Measurements from ENCODE around the gene KRTAP10-4. TPM values are rescaled to one million over a fixed set of nuclear protein-coding genes. Genes with fewer than 3 reads are reported as not detected.

The KRTAP10-4 gene
- total and polyA plus RNA-seq, 2 donors (not counting 1 experiment from before 2014, with no cell fraction given): not detected

DNA sequence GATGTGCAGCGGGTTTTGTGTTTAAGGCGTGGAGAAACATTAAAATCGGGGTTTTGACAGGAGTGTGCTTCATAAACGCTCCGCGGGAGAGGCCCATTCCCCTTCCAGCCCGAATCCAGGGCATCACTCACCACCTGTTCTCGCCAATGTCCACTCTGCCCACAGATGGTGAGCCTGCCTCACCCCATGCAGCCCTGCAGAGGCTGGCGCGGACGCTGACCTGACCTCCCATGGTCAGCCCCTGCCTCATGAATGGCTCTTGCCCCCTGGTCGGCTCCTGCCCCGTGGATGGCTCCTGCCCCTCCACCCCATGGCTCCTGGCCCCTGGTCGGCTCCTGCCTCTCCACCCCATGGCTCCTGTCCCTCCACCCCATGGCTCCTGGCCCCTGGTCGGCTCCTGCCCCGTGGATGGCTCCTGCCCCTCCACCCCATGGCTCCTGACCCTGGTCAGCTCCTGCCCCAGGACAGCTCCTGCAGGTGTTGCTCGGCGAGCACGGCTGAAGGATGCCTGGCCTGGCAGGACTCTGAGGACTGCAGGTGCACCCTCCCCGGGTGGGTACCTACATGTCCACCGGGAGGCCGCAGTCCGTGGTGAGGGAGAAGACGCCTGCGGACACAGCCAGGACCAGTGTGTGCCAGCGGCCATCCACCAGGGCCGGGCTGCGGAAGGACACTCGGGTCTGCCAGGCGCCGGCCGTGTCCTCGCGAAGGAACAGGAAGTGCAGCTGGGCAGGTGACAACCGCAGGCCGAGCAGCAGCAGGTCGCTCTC, 40.2 kb upstream of the KRTAP10-4 start:
- peaks cover 14% of the 10 kb centered on the region for H3K27me3 Mint-ChIP-seq
- Histone ChIP-seq H3K9me3 (ENCODE audit: control extremely low read depth in 1 of 3, control insufficient read depth in 2 of 3, insufficient read depth in 1 of 3, low read length in 2 of 3) (peaks cover 0 to 3% (median 0%) of the 10 kb centered on the region in 3 donors), H2AFZ (ENCODE audit: insufficient read depth, low read depth, low read length, poor library complexity, severe bottlenecking) (no peak overlapping the region), H4K20me1 (ENCODE audit: control insufficient read depth, insufficient read depth, low read length, poor library complexity, severe bottlenecking) (no peaks in the 10 kb centered on the region), H3K79me2 (ENCODE audit: control insufficient read depth, insufficient read depth, low read length) (no peaks in the 10 kb centered on the region), H3K4me3 (ENCODE audit: control extremely low read depth in 1 of 5, extremely low read depth in 1 of 5, insufficient read depth in 1 of 5, low read depth in 2 of 5, low read length in 4 of 5) (no peak overlapping the region), H3K9ac (ENCODE audit: low read length) (no peak overlapping the region), H3K27me3 (replicated peaks in 1 of 4; ENCODE audit: control extremely low read depth in 1 of 4, control insufficient read depth in 3 of 4, insufficient read depth in 4 of 4, low read length in 3 of 4) (no peaks in the 10 kb centered on the region), H3K36me3 (replicated peaks in 1 of 2; ENCODE audit: control extremely low read depth in 1 of 2, control insufficient read depth in 1 of 2, extremely low read depth in 1 of 2, insufficient read depth in 2 of 2, low read length in 1 of 2) (no peaks in the 10 kb centered on the region), H3K4me1 (ENCODE audit: control insufficient read depth in 2 of 2, insufficient read depth in 2 of 2, low read length in 2 of 2) (no peaks in the 10 kb centered on the region), H3K27ac (ENCODE audit: low read length in 2 of 2) (no peak overlapping the region), H3K4me2 (replicated peaks; ENCODE audit: low read depth, low read length, poor library complexity, severe bottlenecking) (no peak overlapping the region)
- POLR2A ChIA-PET: no interaction called here
- no peak overlapping the region for H3K27ac Mint-ChIP-seq
- no peak overlapping the region for H3K4me3 Mint-ChIP-seq
- no peak for ATAC-seq (ENCODE audit: low read depth)
- 97% methylated on average over 37 of the region's 37 CpGs for WGBS (ENCODE audit: insufficient coverage)
- no peak for TF ChIP-seq EZH2 (IDR thresholded peaks at IDR 0.05; ENCODE audit: borderline replicate concordance, insufficient read depth, low read depth, low read length, poor library complexity, severe bottlenecking)
- TF ChIP-seq, protein P1, sequence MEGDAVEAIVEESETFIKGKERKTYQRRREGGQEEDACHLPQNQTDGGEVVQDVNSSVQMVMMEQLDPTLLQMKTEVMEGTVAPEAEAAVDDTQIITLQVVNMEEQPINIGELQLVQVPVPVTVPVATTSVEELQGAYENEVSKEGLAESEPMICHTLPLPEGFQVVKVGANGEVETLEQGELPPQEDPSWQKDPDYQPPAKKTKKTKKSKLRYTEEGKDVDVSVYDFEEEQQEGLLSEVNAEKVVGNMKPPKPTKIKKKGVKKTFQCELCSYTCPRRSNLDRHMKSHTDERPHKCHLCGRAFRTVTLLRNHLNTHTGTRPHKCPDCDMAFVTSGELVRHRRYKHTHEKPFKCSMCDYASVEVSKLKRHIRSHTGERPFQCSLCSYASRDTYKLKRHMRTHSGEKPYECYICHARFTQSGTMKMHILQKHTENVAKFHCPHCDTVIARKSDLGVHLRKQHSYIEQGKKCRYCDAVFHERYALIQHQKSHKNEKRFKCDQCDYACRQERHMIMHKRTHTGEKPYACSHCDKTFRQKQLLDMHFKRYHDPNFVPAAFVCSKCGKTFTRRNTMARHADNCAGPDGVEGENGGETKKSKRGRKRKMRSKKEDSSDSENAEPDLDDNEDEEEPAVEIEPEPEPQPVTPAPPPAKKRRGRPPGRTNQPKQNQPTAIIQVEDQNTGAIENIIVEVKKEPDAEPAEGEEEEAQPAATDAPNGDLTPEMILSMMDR (IDR thresholded peaks at IDR 0.05): no peak
- H3K4me1 Mint-ChIP-seq: no peaks in the 10 kb centered on the region
- CTCF ChIA-PET: no interaction called here
- intact Hi-C loops (cut with micrococcal nuclease): no loop called here
- DNase-seq: no peak
- H3K9me3 Mint-ChIP-seq (ENCODE audit: insufficient read depth): no peaks in the 10 kb centered on the region

DNA sequence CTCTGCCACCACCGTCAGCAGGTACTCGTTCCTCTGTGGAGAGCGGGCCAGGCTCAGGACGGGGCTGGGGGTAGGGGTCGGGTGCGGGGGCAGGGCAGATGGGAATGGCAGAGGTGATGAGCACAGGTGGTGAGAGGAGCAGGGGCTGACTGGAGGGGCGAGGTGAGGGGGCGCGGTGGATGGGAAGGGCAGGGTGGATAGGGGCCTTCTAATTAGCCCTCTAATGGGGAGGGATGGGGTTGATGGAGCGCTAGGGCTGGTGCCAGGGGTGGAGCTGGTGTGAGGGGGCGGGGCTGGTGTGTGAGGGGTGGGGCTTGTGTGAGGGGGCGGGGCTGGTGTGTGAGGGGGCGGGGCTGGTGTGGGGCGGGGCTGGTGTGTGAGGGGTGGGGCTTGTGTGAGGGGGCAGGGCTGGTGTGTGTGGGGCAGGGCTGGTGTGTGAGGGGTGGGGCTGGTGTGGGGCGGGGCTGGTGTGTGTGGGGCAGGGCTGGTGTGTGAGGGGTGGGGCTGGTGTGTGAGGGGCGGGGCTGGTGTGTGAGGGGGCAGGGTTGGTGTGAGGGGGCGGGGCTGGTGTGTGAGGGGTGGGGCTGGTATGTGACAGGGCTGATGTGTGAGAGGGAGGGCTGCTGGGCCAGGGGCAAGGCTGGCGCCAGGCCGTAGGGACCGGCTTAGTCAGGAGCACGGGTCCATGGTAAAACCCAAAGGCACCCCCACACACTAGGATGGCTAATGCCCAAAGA, 39.5 kb upstream of the KRTAP10-4 start:
- Mint-ChIP-seq H3K27ac (no peak overlapping the region), H3K27me3 (peaks cover 18% of the 10 kb centered on the region)
- CTCF ChIA-PET: no interaction called here

More for the DNA sequence above, 39.5 kb upstream of the KRTAP10-4 start:
- H3K9me3 Mint-ChIP-seq (ENCODE audit: insufficient read depth): no peaks in the 10 kb centered on the region
- no peaks in the 10 kb centered on the region for H3K4me1 ChIP-seq (ENCODE audit: control insufficient read depth in 2 of 2, insufficient read depth in 2 of 2, low read length in 2 of 2)
- H3K9ac ChIP-seq (ENCODE audit: low read length): no peak overlapping the region
- H3K27me3 ChIP-seq (replicated peaks in 1 of 4; ENCODE audit: control extremely low read depth in 1 of 4, control insufficient read depth in 3 of 4, insufficient read depth in 4 of 4, low read length in 3 of 4): no peaks in the 10 kb centered on the region
- no peak for TF ChIP-seq EZH2 (IDR thresholded peaks at IDR 0.05; ENCODE audit: borderline replicate concordance, insufficient read depth, low read depth, low read length, poor library complexity, severe bottlenecking)
- TF ChIP-seq, protein P1 (IDR thresholded peaks at IDR 0.05): no peak
- H3K4me3 ChIP-seq (ENCODE audit: control extremely low read depth in 1 of 5, extremely low read depth in 1 of 5, insufficient read depth in 1 of 5, low read depth in 2 of 5, low read length in 4 of 5): no peak overlapping the region
- ATAC-seq (ENCODE audit: low read depth): peak; percentile 17
- intact Hi-C loops (cut with micrococcal nuclease): no loop called here
- no peak overlapping the region for H3K27ac ChIP-seq (ENCODE audit: low read length in 2 of 2)
- no peaks in the 10 kb centered on the region for H3K79me2 ChIP-seq (ENCODE audit: control insufficient read depth, insufficient read depth, low read length)
- H3K36me3 ChIP-seq (replicated peaks in 1 of 2; ENCODE audit: control extremely low read depth in 1 of 2, control insufficient read depth in 1 of 2, extremely low read depth in 1 of 2, insufficient read depth in 2 of 2, low read length in 1 of 2): no peaks in the 10 kb centered on the region
- no peaks in the 10 kb centered on the region for H4K20me1 ChIP-seq (ENCODE audit: control insufficient read depth, insufficient read depth, low read length, poor library complexity, severe bottlenecking)
- no peak overlapping the region for H3K4me2 ChIP-seq (replicated peaks; ENCODE audit: low read depth, low read length, poor library complexity, severe bottlenecking)
- no peak for DNase-seq
- H3K9me3 ChIP-seq (ENCODE audit: control extremely low read depth in 1 of 3, control insufficient read depth in 2 of 3, insufficient read depth in 1 of 3, low read length in 2 of 3): peaks cover 0 to 3% (median 0%) of the 10 kb centered on the region in 3 donors
- H3K4me1 Mint-ChIP-seq: no peaks in the 10 kb centered on the region
- H3K4me3 Mint-ChIP-seq: no peak overlapping the region
- 96% methylated on average over 6 of the region's 21 CpGs for WGBS (ENCODE audit: insufficient coverage)
- H2AFZ ChIP-seq (ENCODE audit: insufficient read depth, low read depth, low read length, poor library complexity, severe bottlenecking): no peak overlapping the region
- POLR2A ChIA-PET: no interaction called here
